Hematopoietic multipotent progenitor cell treated with erythropoietin and hydrocortisone succinate and interleukin-3 and kit ligand, for 8 days (in vitro differentiated cells): ENCODE measurements around the gene FBXO2.

Experiments
- DNase-seq: peaks from one replicate; pipeline ENCODE4 v3.0.0-alpha.2; 2015

Gene FBXO2

DNA sequence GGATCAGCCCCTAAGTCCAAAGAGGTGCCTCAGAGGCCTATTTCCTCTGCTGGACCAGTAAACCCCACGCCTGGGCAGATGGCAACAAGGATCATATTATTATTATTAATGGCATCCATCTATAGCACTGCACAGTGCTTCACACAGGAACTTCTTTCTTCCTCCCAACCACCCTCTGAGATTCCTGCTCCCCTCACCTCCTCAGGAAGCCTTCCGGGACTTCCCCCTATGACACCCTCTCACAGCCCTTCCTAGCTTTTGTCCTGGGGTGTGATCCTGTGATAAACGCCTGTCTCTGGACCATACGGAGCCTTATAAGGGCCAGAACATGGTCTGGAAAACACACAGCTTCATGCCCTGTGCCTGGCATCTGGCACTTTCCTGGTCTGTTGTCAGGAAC lies 3.2 kb downstream of the FBXO2 start:
- DNase-seq, result no peak

DNA sequence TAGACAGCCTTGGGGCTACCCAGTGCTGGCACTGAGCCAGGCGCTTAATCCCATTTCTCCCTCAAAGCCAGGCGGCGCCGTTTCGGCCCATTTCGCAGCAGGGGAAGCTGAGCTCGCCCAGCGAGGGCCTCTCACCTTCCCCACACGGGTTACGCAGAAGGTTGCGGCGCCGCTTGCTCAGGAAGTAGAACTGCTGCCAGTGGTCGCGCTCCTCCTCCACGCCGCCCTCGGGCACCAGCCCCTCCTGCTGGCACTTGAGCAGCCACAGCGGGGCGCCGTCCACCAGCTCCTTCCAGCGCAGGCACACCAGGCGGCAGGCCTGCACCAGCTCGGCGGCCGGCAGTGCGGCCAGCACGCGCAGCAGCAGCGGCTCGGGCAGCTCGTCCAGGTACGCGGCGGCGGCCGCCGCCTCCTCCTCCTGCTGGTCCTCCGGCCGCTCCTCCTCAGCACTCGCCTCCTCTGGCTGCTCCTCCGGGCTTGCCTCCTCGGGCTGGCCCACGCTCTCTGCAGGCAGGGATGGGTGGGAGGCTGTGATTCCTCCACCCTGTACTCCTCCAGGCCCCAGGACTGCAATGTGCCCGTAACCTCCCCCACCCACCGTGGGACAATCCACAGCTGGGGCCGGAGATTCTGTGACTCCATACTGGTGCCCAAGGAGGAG lies 3.8 kb downstream of the FBXO2 start:
- DNase-seq, result peak; percentile 68

DNA sequence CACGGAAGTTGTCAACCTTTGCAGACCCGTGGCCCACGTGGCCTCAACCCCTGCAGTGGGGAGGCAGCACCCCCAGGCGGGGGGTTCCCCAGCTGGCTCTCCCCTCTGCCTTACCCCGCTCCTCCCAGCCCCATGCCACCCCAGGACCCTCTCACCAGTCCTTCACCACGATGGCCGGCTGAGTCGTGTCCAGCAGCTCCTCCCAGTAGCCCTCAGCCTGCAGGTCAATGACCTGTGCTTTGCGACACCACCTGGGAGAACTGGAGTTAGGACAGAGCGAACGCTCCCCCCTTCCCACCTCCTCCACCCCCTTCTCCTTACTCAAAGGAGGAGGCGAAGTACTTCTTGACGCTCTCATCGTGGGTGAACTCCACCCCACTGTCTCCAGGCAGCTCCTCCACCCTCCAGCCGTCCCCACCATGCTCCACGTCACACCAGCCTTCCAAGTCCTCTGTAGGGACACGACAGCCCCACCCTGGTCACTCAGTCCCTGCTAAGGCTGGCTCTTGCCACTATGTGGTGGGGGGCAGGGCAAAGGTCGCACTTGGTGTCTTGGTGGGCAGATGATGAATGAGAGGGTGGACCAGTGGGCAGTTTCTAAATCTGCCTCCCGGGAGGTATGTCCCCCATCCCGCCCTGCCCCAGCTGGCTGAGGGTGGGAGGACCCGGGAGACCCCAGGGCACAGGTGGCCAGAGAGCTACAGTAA lies 4.5 kb downstream of the FBXO2 start:
- DNase-seq, result no peak

DNA sequence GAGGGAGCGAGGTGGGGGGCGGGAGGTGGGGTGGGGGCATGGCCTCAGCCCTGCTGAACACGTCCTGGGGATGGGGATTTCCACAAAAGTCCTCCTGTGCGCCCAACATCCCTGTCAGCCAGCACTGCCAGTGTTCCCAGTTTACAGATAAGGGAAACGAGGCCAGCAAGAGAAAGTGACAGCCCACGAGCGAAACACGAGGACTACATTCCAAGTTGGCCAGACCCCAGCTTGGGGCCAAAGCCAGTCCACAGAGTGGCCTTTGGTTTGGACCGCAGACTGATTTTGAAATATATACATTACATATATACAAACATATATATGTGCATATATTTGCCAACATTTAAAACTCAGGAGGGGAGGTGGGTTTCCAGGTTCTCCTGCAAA lies 5.0 kb downstream of the FBXO2 start:
- no peak for DNase-seq

DNA sequence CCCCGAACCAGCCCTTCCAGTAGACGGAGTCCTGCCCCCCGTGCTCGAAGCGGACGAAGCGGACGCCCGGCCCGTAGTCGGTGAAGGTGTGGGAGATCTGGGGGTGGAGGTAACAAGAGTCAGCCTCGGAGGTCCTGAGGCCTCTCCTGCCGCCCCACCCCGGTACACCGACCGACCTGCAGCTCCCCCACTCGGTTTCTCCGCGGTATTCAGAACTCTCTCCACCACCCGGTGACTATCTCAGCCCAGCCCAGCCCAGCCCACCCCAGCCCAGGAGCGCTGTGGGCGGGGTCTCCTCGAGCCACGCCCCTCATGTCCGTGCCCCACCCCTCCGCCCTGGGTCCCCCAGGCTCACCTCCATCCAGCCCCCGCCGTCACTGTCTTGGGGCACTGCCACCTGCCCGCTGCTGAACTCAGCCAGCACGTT lies 5.5 kb downstream of the FBXO2 start:
- DNase-seq, result peak; percentile 26

DNA sequence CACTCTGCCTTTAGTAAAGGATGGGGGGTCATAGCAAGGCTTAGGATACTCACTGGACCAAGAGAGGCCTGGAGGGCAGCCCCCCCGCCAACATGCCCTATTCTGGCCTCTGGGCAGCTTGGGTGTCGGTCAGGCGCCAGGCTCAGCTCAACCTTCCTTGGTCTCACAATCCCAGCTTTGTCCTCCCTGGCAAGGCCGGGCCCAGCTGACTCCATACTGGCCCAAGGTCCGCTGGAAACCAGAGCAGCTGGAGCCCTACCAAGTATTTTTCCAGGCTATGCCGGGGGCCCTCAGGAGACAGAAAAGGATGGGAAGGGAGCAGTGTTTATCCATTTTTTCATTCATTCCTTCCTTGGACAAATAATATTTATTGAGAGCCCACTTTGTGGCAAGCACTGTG lies 6.2 kb downstream of the FBXO2 start:
- no peak for DNase-seq

DNA sequence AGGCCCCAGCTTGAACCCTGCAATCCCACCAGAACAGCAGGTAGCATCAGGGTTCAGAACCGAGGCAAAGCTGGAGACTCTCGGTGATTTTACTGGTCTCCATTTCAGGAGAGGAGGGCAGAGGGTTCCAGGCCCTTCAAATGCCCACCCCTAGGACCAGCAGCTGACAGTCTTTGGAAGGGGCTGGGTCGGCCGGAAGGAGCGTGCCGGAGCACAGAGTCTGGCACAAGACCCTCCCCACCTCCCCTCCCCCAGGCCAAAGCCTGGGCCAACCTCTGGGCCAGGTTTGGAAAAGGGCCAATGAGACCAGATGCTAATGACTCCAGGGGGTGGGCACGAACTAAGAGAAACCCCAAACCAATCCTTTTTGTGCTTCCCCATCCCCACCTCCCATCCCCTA lies 6.9 kb downstream of the FBXO2 start:
- DNase-seq, result no peak

DNA sequence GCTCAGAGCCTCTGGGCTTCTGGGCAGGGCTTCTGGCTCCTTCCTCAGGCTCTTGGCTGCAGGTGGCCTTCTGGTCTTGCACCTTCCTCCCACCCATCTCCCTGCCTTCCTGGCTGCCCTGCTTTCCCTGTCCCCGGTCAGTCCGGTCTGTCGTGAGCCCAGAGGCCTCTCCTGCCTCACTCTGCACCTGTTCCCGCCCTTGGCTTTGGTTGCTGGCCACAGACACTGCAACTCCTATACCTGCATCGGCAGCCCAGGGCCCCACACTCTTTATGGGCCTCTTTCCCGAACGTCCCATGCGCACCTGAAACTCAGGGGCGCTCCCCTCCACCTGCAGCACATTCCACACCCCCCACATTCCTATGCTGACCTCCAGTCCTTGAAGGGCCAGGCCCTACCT lies 7.9 kb downstream of the FBXO2 start:
- no peak for DNase-seq

DNA sequence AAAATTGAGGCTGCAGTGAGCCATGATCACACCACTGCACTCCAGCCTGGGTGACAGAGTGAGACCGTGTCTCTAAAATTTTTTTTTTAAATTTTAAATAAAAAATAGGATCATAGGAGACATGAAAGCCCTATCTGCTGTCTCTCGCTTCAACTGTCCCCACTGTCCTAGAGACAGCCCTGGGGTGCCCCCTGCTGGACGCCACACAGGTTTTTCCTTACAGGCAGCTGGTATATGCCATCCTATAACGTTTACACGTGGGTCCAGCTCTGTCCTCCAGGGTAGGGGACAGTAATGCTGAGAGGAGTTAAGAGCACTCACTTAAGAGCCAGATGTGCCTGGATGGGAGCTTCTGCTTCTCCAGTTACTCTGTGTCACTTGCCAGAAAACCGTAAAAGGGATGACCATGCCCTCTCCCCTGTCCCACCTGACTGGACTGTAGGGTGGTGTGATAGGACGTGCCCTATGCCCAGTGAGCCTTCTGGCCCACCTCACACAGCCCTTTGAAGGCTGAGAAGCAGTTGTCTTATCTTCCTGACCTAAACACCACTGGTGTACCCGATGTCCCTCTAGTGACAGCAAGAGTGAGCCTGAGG lies 8.5 kb downstream of the FBXO2 start:
- peak; percentile 87 for DNase-seq

DNA sequence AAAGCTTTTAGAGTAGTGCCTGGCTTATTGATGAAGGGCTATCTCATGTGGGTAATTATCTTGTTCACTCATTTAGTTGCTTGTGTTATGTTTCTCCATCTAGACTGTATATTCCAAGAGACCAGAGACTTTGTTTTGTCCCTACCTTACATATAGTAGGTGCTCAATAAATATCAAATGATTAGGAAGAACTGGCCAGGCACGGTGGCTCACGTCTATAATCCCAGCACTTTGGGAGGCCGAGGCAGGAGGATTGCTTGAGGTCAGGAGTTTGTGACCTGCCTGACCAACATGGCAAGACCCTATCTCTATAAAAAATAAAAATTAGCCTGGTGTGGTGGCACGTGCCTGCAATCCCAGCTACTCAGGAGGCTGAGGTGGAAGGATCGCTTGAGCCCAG lies 9.0 kb downstream of the FBXO2 start:
- no peak for DNase-seq

DNA sequence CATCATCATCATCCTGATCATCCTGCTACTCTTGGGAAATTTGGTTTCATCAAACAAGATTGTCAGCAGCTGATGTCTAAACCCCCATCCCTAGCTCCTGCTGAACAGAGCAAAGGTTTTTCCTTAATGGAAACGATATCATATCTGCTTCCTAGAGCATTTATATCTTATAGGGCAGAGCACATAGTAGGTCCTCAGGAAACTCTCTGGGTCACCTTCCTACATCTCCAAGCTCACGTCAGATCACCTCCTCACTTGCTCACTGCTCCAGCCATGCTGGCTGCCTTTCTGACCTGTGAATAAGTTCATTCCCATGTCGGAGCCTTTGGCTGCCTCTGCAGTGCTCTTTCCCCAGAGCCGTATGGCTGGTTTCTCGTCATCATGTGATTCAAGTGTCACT lies 10.4 kb downstream of the FBXO2 start:
- DNase-seq, result no peak

DNA sequence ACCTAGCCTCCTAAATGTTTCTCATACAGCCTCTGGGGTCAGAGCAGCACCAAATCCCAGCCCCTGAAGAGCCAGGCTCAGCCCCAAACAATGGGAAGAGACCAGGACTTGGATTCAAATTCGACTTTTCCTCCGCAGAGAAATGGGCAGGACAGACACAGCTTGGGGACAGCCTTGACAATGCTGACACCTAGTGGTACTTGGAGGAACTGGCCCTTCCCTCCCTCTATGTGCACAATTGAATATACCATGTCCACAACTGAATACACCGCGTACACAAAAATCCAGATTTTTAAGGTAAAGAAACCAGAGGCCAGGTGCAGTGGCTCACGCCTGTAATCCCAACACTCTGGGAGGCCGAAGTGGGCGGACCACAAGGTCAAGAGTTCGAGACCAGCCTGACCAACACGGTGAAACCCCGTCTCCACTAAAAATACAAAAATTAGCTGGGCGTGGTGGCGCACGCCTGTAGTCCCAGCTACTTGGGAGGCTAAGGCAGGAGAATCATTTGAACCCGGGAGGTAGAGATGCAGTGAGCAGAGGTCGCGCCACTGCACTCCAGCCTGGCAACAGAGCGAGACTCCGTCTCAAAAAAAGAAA lies 11.7 kb downstream of the FBXO2 start:
- peak; percentile 68 for DNase-seq

DNA sequence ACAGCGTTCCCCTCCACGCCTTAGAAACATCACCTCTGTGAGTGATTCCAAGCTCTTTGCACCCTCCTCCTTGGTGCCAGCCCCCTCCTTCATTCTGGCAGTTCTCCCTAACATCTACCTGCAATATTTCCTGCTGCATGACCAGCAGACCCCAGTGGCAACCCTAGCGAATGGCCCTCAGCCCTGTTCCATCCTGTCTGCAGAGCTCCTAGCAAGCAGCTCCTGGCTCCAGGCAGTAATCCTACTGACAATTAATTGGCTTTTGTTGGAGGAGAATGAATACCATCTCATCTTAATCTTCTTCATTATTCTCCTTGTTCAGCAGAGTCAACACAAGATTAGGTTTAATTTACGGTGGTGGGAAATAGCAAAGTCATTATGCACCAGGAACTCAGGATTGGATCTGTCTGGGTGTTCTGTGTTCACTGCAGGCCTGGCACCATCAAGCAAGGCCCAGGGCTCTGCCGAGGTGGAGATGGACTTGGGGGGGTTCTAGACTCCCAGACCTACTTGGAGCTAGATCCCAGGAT lies 12.4 kb downstream of the FBXO2 start:
- DNase-seq, result no peak

DNA sequence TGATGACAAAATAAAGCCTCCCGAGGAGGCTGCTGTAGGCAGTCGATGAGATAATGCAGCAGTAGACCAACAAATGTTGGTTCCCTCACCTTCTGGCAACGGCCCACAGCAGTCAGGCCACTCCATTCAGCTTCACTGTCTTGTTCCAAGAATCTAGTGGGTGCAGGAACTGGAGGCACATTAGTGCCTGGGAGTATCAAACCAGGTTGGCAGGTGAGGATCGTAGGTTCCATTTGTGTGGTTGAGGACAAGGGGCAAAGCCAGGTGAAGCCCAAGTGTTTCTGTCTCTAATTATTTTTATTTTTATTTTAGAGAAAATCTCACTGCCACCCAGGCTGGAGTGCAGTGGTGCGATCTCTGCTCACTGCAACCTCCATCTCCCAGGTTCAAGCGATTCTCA lies 13.3 kb downstream of the FBXO2 start:
- DNase-seq, result no peak

DNA sequence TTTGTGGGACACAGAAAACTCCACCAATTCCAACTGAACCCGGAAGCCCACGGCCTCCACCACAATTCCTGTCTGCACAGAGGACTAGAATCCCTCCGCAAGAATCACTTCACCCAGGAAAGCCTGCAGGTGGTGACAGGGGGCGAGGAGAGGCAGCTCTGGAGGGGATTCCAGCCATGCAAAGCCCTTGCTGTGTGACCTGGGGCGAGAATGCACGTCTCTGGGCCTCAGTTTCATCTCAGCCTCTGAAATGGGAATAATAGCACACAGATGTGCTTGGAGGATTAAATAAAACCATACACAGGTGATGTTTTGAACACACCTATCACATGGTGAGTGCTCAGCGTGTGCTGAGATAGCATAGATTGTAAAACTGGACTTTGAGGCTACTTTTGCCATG lies 14.1 kb downstream of the FBXO2 start:
- no peak for DNase-seq

DNA sequence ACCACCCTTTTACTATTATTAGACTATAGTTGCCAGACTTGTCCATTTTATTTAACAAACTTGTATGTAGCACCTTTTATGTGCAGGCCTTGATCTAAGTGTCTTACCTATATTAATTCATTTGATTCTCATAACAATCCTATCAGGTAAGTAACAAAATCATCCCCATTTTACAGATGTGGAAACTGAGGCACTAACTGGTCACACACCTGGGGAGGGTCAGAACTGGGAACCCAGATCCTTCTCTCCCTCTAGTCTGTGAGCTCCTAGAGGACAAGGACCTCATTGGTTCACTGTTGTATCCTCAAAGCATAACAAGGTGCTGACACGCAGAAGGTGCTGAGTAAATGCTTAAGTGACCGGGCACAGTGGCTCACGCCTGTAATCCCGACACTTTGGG lies 14.9 kb downstream of the FBXO2 start:
- no peak for DNase-seq

DNA sequence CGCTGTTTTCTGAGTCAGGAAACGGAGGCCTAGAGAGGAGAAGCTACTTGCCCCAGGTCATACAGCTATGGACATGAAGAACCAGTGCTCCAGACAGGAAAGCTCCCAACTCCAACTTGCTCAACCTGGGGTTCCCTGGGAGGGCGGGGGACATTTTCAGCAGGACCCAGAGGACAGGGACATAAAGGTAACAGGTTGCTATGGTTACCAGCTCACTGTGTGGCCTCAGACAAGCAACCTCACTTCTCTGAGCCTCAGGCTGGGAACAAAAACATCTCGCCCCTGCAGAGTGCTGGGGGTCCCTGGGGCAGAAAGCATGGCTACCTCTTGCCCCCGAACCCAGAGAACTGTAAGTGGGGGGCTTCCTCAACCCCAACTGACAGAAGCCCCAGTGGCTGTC lies 16.1 kb downstream of the FBXO2 start:
- no peak for DNase-seq

DNA sequence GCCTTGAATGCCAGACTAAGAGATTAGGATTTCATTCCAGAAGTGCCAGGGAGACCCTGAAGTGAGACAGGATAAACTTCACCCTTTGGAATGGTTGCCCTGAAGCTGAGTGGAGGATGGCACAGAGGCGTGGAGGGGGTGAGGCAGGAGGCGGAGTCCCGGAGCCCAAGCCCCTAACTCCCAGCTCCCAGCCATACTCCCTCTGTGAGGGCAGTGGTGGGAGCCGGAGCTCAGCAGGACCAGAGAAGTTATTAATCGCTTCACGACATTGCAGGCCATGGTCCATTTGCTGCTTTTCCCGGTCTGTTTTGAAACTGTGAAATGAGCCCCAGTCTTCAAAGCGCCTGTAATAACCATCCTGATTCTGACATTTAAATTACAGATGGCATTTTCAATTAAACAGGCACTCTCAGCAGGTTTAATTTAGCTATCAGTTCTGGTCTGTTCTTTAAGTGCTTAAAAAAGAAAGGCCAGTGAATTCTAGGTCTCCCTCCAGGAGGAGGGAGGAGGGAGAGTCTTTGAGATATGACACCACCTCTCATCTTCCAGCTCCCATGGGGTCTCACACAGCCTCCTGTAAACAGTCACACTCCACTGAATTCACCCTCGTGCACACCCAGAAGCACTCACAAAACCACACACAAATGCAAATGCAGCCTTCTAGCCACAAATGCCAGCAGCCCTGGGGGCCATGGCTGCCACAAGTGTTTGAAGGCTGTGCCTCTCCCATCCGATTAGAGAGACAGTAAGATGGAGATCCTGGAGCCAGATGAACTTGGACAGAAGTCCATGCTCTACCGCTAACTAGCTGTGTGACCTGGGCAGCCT lies 19.6 kb downstream of the FBXO2 start:
- DNase-seq, result no peak

DNA sequence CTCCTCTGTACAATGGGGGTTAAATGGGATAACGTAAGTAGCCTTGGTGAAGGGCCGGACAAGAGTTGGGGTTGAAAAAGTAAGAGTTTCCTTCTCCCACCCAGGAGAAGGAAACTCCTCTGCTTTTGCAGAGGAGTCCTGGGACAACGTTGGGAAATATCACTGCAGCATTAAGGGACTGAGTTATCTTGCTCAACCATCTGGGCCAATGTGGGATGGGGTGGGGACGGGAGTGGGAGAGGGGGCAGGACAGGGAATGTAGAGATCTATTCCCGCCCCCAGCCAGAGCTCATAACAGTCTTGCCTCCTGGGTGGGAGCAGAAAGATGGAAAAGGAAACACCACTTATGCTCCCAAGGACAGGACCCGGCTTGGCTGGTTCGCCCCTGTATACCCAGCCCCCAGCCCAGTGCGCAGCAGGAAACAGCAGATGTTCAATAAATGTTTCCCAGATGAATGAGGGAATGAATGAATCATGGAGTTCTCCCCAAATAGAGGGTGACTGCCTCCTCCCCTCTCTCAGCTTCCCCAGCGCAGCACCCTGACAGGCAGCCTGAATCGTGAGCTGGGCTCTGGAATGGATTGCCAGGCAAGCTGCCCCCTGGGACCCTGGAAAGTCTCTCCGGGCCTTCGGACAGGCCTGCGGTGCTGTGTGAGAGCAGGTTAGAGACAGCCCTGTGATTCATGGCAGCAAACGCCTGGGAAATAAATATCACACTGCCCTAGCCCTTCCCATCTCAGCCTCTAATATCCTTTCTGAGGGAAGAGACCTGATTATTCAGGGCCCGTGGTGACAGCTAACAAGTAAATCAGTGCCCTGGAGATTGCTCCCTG lies 24.8 kb downstream of the FBXO2 start:
- no peak for DNase-seq

DNA sequence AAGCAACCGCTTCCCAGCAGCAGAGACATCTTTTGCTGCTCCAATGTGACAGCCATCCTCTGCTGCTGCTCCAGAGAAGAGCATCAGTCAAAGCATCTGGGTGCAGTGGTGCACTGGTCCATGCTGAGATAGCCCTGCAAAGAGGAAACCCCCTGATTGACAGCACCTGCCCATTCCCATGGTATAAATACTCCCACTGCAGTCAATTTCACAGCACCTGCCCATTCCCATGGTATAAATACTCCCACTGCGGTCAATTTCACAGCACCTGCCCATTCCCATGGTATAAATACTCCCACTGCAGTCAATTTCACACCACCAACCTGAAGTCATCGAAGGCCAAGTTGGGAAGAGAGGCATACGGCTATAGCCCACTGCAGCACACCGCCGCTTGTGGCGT lies 25.5 kb downstream of the FBXO2 start:
- DNase-seq, result no peak

DNA sequence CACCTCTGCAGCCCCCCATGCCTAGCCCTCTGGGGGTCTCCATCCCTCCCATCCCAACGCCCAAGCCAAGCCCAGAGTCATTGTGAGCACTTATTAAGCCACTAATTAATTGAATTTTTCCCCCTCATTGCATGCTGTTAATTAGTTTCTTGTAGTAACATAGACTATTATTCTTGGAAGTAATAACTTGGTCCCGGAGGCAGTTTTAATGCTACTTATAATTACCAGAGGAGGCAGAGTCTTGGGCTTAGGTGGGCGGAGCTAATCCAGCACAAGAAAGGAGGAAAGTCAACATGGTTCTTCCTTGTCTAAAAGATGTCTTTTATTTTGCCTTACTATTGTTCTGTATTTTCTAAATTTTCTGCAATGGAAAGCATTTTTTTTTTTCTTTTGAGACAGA lies 27.7 kb downstream of the FBXO2 start:
- no peak for DNase-seq

DNA sequence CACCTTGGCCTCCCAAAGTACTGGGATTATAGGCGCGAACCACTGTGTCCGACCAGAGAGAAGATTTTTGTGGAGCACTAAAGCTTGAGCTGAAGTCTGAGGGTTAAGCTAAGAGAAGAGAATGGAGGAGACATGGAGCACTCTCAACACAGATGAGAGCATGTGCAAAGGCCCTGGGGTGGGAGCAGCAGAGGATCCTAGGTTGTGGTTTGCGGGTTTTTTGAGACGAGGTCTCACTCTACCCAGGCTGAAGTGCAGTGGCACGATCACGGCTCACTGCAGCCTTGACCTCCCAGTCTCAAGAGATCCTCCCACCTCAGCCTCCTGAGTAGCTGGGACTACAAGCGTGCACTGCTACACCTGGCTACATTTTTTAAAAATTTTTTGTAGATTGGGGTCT lies 30.5 kb downstream of the FBXO2 start:
- DNase-seq, result no peak
